ENCODE results near the gene UBE2E2.

Gene UBE2E2

GRCh38 chr3:23221136-23221535 lies 18.0 kb downstream of the UBE2E2 start:
- Histone ChIP-seq H4K20me1 (ENCODE audit: control insufficient read depth, insufficient read depth, low read depth, low read length) (no peaks in the 10 kb centered on the region), H3K4me1 (ENCODE audit: control insufficient read depth, low read length) (peaks cover 54% of the 10 kb centered on the region), H3K79me2 (ENCODE audit: control insufficient read depth, low read length) (peaks cover 63% of the 10 kb centered on the region), H3K27me3 (ENCODE audit: control insufficient read depth, low read length) (no peaks in the 10 kb centered on the region), H3K4me2 (ENCODE audit: low read length) (peak overlapping the region; percentile 55), H3K27ac (ENCODE audit: low read depth, low read length) (0 out of 2 replicates have a peak overlapping the region, but pooled peaks have one; percentile 19), H3F3A (ENCODE audit: control insufficient read depth, insufficient read depth) (peaks cover 3% of the 10 kb centered on the region; the same call in 1 of the 2 replicates), H3K9me2 (replicated peaks; ENCODE audit: control insufficient read depth, low read length) (no peaks in the 10 kb centered on the region), H3K4me3 (ENCODE audit: low read length) (peak overlapping the region; percentile 51), H3K9me3 (ENCODE audit: control insufficient read depth, insufficient read depth, low read length) (no peaks in the 10 kb centered on the region; the same call in 1 of the 2 replicates), H3K36me3 (ENCODE audit: control insufficient read depth, low read length) (no peaks in the 10 kb centered on the region)
- no peak for TF ChIP-seq EZH2phosphoT487 (IDR thresholded peaks at IDR 0.05; ENCODE audit: borderline replicate concordance, low read length)
- TF ChIP-seq, protein P1, sequence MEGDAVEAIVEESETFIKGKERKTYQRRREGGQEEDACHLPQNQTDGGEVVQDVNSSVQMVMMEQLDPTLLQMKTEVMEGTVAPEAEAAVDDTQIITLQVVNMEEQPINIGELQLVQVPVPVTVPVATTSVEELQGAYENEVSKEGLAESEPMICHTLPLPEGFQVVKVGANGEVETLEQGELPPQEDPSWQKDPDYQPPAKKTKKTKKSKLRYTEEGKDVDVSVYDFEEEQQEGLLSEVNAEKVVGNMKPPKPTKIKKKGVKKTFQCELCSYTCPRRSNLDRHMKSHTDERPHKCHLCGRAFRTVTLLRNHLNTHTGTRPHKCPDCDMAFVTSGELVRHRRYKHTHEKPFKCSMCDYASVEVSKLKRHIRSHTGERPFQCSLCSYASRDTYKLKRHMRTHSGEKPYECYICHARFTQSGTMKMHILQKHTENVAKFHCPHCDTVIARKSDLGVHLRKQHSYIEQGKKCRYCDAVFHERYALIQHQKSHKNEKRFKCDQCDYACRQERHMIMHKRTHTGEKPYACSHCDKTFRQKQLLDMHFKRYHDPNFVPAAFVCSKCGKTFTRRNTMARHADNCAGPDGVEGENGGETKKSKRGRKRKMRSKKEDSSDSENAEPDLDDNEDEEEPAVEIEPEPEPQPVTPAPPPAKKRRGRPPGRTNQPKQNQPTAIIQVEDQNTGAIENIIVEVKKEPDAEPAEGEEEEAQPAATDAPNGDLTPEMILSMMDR (IDR thresholded peaks at IDR 0.05; ENCODE audit: low read depth, low read length, poor library complexity, severe bottlenecking): no peak

GRCh38 chr3:23232016-23232415 lies 28.9 kb downstream of the UBE2E2 start:
- H3K4me1 ChIP-seq (ENCODE audit: control insufficient read depth, low read length): peaks cover 4% of the 10 kb centered on the region; the same call in 1 of the 2 replicates
- no peaks in the 10 kb centered on the region for H3K9me3 ChIP-seq (ENCODE audit: control insufficient read depth, insufficient read depth, low read length)
- H4K20me1 ChIP-seq (ENCODE audit: control insufficient read depth, insufficient read depth, low read depth, low read length): no peaks in the 10 kb centered on the region
- no peaks in the 10 kb centered on the region for H3K36me3 ChIP-seq (ENCODE audit: control insufficient read depth, low read length)
- no peak overlapping the region for H3K4me2 ChIP-seq (ENCODE audit: low read length)
- H3K27ac ChIP-seq (ENCODE audit: low read depth, low read length): no peak overlapping the region
- H3F3A ChIP-seq (ENCODE audit: control insufficient read depth, insufficient read depth): no peaks in the 10 kb centered on the region
- no peaks in the 10 kb centered on the region for H3K27me3 ChIP-seq (ENCODE audit: control insufficient read depth, low read length)
- no peak for TF ChIP-seq EZH2phosphoT487 (IDR thresholded peaks at IDR 0.05; ENCODE audit: borderline replicate concordance, low read length)
- TF ChIP-seq, protein P1 (IDR thresholded peaks at IDR 0.05; ENCODE audit: low read depth, low read length, poor library complexity, severe bottlenecking): no peak
- H3K79me2 ChIP-seq (ENCODE audit: control insufficient read depth, low read length): peaks cover 64% of the 10 kb centered on the region
- H3K9me2 ChIP-seq (replicated peaks; ENCODE audit: control insufficient read depth, low read length): no peaks in the 10 kb centered on the region
- no peak overlapping the region for H3K4me3 ChIP-seq (ENCODE audit: low read length)

GRCh38 chr3:23232854-23233253 lies 29.7 kb downstream of the UBE2E2 start:
- H3K27ac ChIP-seq (ENCODE audit: low read depth, low read length): no peak overlapping the region
- no peaks in the 10 kb centered on the region for H3K36me3 ChIP-seq (ENCODE audit: control insufficient read depth, low read length)
- H3K9me3 ChIP-seq (ENCODE audit: control insufficient read depth, insufficient read depth, low read length): no peaks in the 10 kb centered on the region
- H3K4me1 ChIP-seq (ENCODE audit: control insufficient read depth, low read length): peaks cover 4% of the 10 kb centered on the region; the same call in 1 of the 2 replicates
- no peaks in the 10 kb centered on the region for H3K27me3 ChIP-seq (ENCODE audit: control insufficient read depth, low read length)
- H3K79me2 ChIP-seq (ENCODE audit: control insufficient read depth, low read length): peaks cover 59% of the 10 kb centered on the region
- H3K4me3 ChIP-seq (ENCODE audit: low read length): no peak overlapping the region
- no peak for TF ChIP-seq EZH2phosphoT487 (IDR thresholded peaks at IDR 0.05; ENCODE audit: borderline replicate concordance, low read length)
- TF ChIP-seq, protein P1 (IDR thresholded peaks at IDR 0.05; ENCODE audit: low read depth, low read length, poor library complexity, severe bottlenecking): no peak
- H3K9me2 ChIP-seq (replicated peaks; ENCODE audit: control insufficient read depth, low read length): no peaks in the 10 kb centered on the region
- no peaks in the 10 kb centered on the region for H3F3A ChIP-seq (ENCODE audit: control insufficient read depth, insufficient read depth)
- no peak overlapping the region for H3K4me2 ChIP-seq (ENCODE audit: low read length)
- H4K20me1 ChIP-seq (ENCODE audit: control insufficient read depth, insufficient read depth, low read depth, low read length): no peaks in the 10 kb centered on the region
